PC-3 (cell line): Measurements from ENCODE around the gene DOC2B.

Experiments
- CTCF ChIP-seq: fragments of 300-600 bp; sonication (generic); conservative IDR thresholded peaks from 2 replicates; pipeline ENCODE4 v1.5.1; 2017; ENCODE audit warnings: antibody characterized with exemption, low read depth, mild to moderate bottlenecking, low read length
- EZH2 ChIP-seq: fragments of 300-600 bp; sonication (generic); IDR thresholded peaks from one replicate; pipeline ENCODE4 v1.6.1; 2017; ENCODE audit warnings: antibody characterized with exemption, mild to moderate bottlenecking, low read length; ENCODE audit not compliant: unreplicated experiment

- TF ChIP-seq CTCF (no peak), EZH2 (no peak)
These were observed 37.1 kb upstream of the DOC2B start for GRCh38 chr17:218432-219110.
